ENCODE data around the gene PDZD4.

PDZD4 gene

DNA sequence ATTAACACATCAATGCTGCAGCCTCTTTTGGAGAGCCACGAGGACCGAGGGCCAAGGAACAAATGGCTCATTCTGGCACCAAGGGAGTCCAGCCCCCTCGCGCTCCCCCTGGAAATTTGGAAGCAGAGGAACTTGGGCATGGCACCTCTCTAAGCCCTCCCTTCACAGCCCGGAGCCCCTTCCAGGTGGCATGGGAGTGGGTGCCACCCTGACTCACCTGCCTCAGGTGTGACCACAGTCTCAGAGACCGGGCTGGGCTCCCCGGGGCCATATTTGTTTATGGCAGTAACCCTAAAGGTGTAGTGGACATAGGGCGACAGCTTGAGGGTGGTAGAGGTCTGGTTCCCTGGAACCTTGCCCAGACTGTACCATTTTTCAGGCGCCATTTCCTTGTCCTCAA, 36.8 kb upstream of the PDZD4 start:
- H3K4me3 ChIP-seq (ENCODE audit: low read depth, low read length): no peak overlapping the region
- TF ChIP-seq, protein P1, sequence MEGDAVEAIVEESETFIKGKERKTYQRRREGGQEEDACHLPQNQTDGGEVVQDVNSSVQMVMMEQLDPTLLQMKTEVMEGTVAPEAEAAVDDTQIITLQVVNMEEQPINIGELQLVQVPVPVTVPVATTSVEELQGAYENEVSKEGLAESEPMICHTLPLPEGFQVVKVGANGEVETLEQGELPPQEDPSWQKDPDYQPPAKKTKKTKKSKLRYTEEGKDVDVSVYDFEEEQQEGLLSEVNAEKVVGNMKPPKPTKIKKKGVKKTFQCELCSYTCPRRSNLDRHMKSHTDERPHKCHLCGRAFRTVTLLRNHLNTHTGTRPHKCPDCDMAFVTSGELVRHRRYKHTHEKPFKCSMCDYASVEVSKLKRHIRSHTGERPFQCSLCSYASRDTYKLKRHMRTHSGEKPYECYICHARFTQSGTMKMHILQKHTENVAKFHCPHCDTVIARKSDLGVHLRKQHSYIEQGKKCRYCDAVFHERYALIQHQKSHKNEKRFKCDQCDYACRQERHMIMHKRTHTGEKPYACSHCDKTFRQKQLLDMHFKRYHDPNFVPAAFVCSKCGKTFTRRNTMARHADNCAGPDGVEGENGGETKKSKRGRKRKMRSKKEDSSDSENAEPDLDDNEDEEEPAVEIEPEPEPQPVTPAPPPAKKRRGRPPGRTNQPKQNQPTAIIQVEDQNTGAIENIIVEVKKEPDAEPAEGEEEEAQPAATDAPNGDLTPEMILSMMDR (IDR thresholded peaks at IDR 0.05; ENCODE audit: borderline replicate concordance, insufficient read depth, low read depth, low read length): no peak

DNA sequence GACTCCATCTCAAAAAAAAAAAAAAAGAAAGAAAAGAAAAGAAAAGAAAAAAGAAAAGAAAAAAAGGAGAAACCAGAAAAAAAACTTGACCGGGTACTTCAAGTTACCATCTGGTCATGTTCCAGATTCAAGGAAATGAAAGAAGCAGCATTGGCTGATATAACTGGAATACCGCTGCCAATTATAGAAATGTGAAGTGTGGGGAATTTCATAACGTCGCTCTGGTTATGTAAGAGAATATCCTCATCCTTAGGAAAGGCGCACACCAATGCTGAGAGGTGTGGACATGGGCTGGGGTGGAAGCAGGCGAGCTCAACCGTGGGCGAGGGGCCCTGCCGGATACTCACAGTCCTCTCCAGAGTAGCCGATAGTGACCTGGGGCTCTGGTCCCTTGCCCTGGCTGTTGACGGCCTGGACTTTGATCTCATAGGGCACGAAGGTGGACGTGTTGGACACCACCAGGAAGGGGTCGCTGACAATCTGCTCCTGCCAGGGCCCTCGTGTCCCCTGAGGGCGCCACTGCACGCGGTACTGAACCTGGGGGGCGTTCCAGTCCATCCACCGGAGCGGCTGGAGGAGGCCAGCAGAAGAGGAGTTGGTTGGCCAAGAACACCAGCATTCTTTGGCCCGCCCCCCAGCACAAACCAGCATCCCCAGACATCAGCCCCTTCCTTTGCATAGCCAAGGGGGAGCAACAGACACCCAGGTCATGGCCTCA, 36.1 kb upstream of the PDZD4 start:
- no peak overlapping the region for H3K4me3 ChIP-seq (ENCODE audit: low read depth, low read length)
- TF ChIP-seq, protein P1 (IDR thresholded peaks at IDR 0.05; ENCODE audit: borderline replicate concordance, insufficient read depth, low read depth, low read length): no peak

DNA sequence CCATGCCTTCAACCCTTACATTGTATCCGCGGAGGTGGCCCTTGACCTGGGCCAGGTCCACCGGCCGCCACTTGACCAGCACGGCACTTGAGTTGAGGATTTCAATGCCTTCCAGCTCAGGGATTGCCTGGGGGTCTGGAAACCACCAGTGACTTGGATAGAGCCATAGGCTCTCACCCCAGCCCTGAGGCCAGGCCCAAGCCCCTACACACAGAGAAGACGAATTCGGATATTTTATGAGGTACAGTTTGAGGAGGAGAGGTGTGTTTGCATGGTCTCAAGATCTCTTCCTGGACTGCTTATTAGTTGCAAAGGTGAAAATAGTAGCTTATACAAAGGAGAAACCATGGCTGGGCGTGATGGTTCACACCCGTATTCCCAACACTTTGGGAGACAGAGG, 35.3 kb upstream of the PDZD4 start:
- H3K4me3 ChIP-seq (ENCODE audit: low read depth, low read length): no peak overlapping the region
- TF ChIP-seq, protein P1 (IDR thresholded peaks at IDR 0.05; ENCODE audit: borderline replicate concordance, insufficient read depth, low read depth, low read length): no peak

DNA sequence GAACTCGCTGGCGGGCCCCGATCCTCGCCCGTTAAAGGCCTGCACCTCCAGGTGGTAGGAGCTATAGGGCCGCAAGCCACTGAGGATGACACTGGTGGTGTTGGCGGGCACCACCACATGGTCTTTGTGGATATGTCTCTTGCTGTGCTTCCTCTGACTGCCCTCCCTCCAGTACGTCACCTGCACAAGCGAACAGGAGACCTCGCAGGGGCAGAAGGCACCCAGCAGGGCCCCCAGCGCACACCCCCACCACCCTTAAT, 34.9 kb upstream of the PDZD4 start:
- no peak overlapping the region for H3K4me3 ChIP-seq (ENCODE audit: low read depth, low read length)
- TF ChIP-seq, protein P1 (IDR thresholded peaks at IDR 0.05; ENCODE audit: borderline replicate concordance, insufficient read depth, low read depth, low read length): no peak

DNA sequence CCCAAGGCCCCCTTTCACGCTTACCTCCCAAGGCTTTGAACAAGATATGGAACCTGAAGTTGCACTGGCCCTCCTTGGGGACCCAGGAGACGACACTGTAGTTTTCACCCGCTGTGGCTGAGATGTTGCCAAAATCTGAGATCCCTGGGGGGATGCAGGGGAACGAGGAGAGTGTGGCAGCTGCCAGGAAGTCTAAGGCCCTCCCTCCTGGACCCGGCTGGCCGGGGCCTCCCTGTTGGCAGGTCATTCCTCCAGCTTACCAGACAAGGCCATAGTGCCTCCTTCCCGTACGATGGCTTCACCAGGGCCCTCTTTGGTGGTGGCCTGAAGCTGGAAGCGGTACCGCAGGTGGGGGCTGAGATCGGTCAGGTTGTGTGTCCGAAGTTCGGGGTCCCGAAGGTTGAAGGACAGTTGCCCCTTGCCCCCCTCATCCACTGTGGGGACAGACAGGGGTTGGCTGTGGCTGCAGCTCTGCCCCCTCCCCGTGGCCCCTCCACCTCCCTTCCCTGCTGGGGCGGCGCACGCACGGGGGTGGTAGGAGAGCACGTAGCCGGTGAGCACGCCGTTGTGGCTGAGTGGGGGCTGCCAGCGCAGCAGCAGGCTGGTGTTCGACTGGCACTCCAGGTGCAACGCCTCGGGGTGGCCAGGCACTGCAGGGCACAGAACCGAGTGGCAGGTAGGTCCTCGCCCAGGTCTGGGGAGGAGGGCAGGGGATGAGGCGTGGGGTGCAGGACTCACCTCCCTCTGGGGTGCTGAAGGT, 34.4 kb upstream of the PDZD4 start:
- TF ChIP-seq, protein P1 (IDR thresholded peaks at IDR 0.05; ENCODE audit: borderline replicate concordance, insufficient read depth, low read depth, low read length): no peak
- H3K4me3 ChIP-seq (ENCODE audit: low read depth, low read length): no peak overlapping the region

- H3K4me3 ChIP-seq (ENCODE audit: low read depth, low read length): no peak overlapping the region
- TF ChIP-seq, protein P1 (IDR thresholded peaks at IDR 0.05; ENCODE audit: borderline replicate concordance, insufficient read depth, low read depth, low read length): no peak
Observed at GRCh38 chrX:153864101-153864500, 33.8 kb upstream of the PDZD4 start.

Data from GM12875 (cell line).